H1 (cell line): ENCODE data around the gene ZFAND3. TPM values are rescaled to one million over a fixed set of nuclear protein-coding genes. Genes with fewer than 3 reads are reported as not detected.

Source experiments
- CTCF ChIA-PET: fragments of 300-600 bp; sonication (Branson Sonifier 250); formaldehyde crosslinking; loops from one replicate; lab custom pipeline; 2021; ENCODE audit not compliant: partially characterized antibody; lab: Charles Lee
- POLR2A ChIA-PET: fragments of 300-600 bp; sonication (Branson Sonifier 250); formaldehyde crosslinking; loops from one replicate; lab custom pipeline; 2021; ENCODE audit warnings: inconsistent platforms; ENCODE audit not compliant: partially characterized antibody; lab: Charles Lee
- DNase-seq, 2 experiments: peaks; one replicate each; pipeline versions ENCODE4 v3.0.0 to v3.0.0-alpha.2; 2010 to 2022; ENCODE audit warnings: low spot score in 2 of 2, low read depth in 1 of 2, mixed read lengths in 1 of 2
- FAIRE-seq: peaks from 2 replicates; lab custom pipeline; 2011; peaks lifted over from hg19 to GRCh38; lab: Jason Lieb, UNC
- H2AFZ ChIP-seq: 2 replicates; pipeline ENCODE4 v1.8.1; 2012; ENCODE audit warnings: low read length, inconsistent platforms
- H2AK5ac ChIP-seq: 2 replicates; pipeline ENCODE4 v1.6.1; 2013; ENCODE audit warnings: low read depth, low read length
- H2BK120ac ChIP-seq: replicated peaks from 2 replicates; pipeline ENCODE3; 2013; ENCODE audit warnings: low read depth, low read length, inconsistent platforms
- H2BK12ac ChIP-seq: 2 replicates; pipeline ENCODE4 v1.6.1; 2013; ENCODE audit warnings: low read depth, low read length
- H2BK15ac ChIP-seq: 2 replicates; pipeline ENCODE4 v1.6.1; 2013; ENCODE audit warnings: low read length
- H2BK20ac ChIP-seq: 2 replicates; pipeline ENCODE4 v1.6.1; 2013; ENCODE audit warnings: low read length
- H2BK5ac ChIP-seq: 2 replicates; pipeline ENCODE4 v1.6.1; 2013; ENCODE audit warnings: low read depth, low read length
- H3K14ac ChIP-seq: 2 replicates; pipeline ENCODE4 v1.6.1; 2013; ENCODE audit warnings: inconsistent platforms; ENCODE audit not compliant: insufficient read length
- H3K18ac ChIP-seq: 2 replicates; pipeline ENCODE4 v1.6.1; 2013; ENCODE audit warnings: low read length; ENCODE audit errors: extremely low read depth
- H3K23ac ChIP-seq: 2 replicates; pipeline ENCODE4 v1.6.1; 2013; ENCODE audit warnings: inconsistent platforms; ENCODE audit not compliant: insufficient read length
- H3K23me2 ChIP-seq: 2 replicates; pipeline ENCODE4 v1.6.1; 2013; ENCODE audit warnings: low read depth, low read length
- H3K27ac ChIP-seq: 2 replicates; pipeline ENCODE4 v1.6.1; 2011; ENCODE audit warnings: low read depth, low read length, inconsistent platforms
- H3K27me3 ChIP-seq, 4 experiments: replicated peaks in 1 of 4; 1 replicate in 1 of 4; 2 replicates in 3 of 4; pipeline versions ENCODE4 v1.6.1 to v1.8.1; 2011 to 2013; ENCODE audit warnings: low read length in 3 of 4, mild to moderate bottlenecking in 3 of 4, inconsistent platforms in 2 of 4, mixed read lengths in 2 of 4, moderate library complexity in 1 of 4; ENCODE audit not compliant: control insufficient read depth in 3 of 4, insufficient read depth in 3 of 4; ENCODE audit errors: extremely low read depth in 1 of 4
- H3K36me3 ChIP-seq, 4 experiments: 2 replicates each; pipeline versions ENCODE4 v1.6.1 to v1.8.1; 2011 to 2013; ENCODE audit warnings: mild to moderate bottlenecking in 4 of 4, low read length in 3 of 4, moderate library complexity in 2 of 4, control low read depth in 1 of 4, inconsistent platforms in 1 of 4; ENCODE audit not compliant: insufficient read depth in 4 of 4, control insufficient read depth in 2 of 4
- H3K4ac ChIP-seq: replicated peaks from 2 replicates; pipeline ENCODE3; 2013; ENCODE audit warnings: low read length, low read depth, mixed read lengths, inconsistent platforms; ENCODE audit not compliant: insufficient read length
- H3K4me1 ChIP-seq, 4 experiments: replicated peaks in 1 of 4; 1 replicate in 1 of 4; 2 replicates in 3 of 4; pipeline versions ENCODE4 v1.6.1 to v1.8.1; 2011 to 2013; ENCODE audit warnings: low read length in 3 of 4, inconsistent platforms in 2 of 4, mixed read lengths in 1 of 4; ENCODE audit not compliant: insufficient read depth in 4 of 4, control insufficient read depth in 3 of 4
- H3K4me2 ChIP-seq, 2 experiments: 2 replicates each; pipeline versions ENCODE4 v1.6.1 to v1.8.1; 2011 to 2013; ENCODE audit warnings: low read depth in 2 of 2, low read length in 2 of 2, control low read depth in 1 of 2, inconsistent platforms in 1 of 2, mild to moderate bottlenecking in 1 of 2; ENCODE audit not compliant: insufficient read depth in 1 of 2
- H3K4me3 ChIP-seq, 4 experiments: fragments of 200-600, 300-600 bp in 1 of 4; sonication (generic), shearing (Covaris generic), sonication (Bioruptor Twin) in 1 of 4; 2 replicates each; pipeline versions ENCODE4 v1.5.1 to v1.8.1; 2011 to 2016; ENCODE audit warnings: low read length in 4 of 4, low read depth in 3 of 4, control low read depth in 2 of 4, inconsistent platforms in 2 of 4, mild to moderate bottlenecking in 2 of 4, mixed read lengths in 1 of 4, moderate library complexity in 1 of 4; ENCODE audit not compliant: insufficient read depth in 2 of 4; ENCODE audit errors: extremely low read depth in 1 of 4
- H3K56ac ChIP-seq: replicated peaks from 2 replicates; pipeline ENCODE3; 2013; ENCODE audit warnings: low read depth, mild to moderate bottlenecking, mixed read lengths, low read length, inconsistent platforms; ENCODE audit not compliant: insufficient read length
- H3K79me1 ChIP-seq: 2 replicates; pipeline ENCODE4 v1.6.1; 2013; ENCODE audit warnings: low read depth, low read length, control low read depth
- H3K79me2 ChIP-seq, 2 experiments: 2 replicates each; pipeline versions ENCODE4 v1.6.1 to v1.8.1; 2012 to 2013; ENCODE audit warnings: low read length in 2 of 2, mild to moderate bottlenecking in 2 of 2, inconsistent platforms in 1 of 2; ENCODE audit not compliant: insufficient read depth in 2 of 2, control insufficient read depth in 1 of 2
- H3K9ac ChIP-seq, 4 experiments: replicated peaks in 1 of 4; 1 replicate in 1 of 4; 2 replicates in 3 of 4; pipeline versions ENCODE4 v1.6.1 to v1.8.1; 2011 to 2013; ENCODE audit warnings: low read depth in 3 of 4, low read length in 3 of 4, control low read depth in 2 of 4, mild to moderate bottlenecking in 2 of 4, moderate library complexity in 2 of 4, inconsistent platforms in 1 of 4; ENCODE audit errors: extremely low read depth in 1 of 4
- H3K9me3 ChIP-seq, 2 experiments: 2 replicates each; pipeline versions ENCODE4 v1.6.1 to v1.8.1; 2012 to 2013; ENCODE audit warnings: mild to moderate bottlenecking in 2 of 2, moderate library complexity in 2 of 2, control low read depth in 1 of 2, inconsistent platforms in 1 of 2, low read depth in 1 of 2, low read length in 1 of 2, mixed read lengths in 1 of 2; ENCODE audit not compliant: insufficient read depth in 2 of 2
- H4K20me1 ChIP-seq, 2 experiments: replicated peaks in 1 of 2; 2 replicates each; pipeline versions ENCODE3 to v1.8.1; 2011 to 2013; ENCODE audit warnings: inconsistent platforms in 2 of 2, low read length in 2 of 2, mild to moderate bottlenecking in 1 of 2; ENCODE audit not compliant: insufficient read depth in 2 of 2, control insufficient read depth in 1 of 2
- H4K5ac ChIP-seq: 2 replicates; pipeline ENCODE4 v1.6.1; 2013; ENCODE audit warnings: low read length, low read depth, mixed read lengths, inconsistent platforms; ENCODE audit not compliant: insufficient read length
- H4K8ac ChIP-seq: 2 replicates; pipeline ENCODE4 v1.8.0; 2013; ENCODE audit warnings: mild to moderate bottlenecking, moderate library complexity, low read length, inconsistent platforms; ENCODE audit not compliant: insufficient read depth; ENCODE audit errors: extremely low read depth
- H4K91ac ChIP-seq: replicated peaks from 2 replicates; pipeline ENCODE3; 2013; ENCODE audit warnings: low read length, mixed read lengths, inconsistent platforms; ENCODE audit not compliant: insufficient read length
- CHD2 ChIP-seq: IDR thresholded peaks from 2 replicates; pipeline ENCODE4 v1.6.1; 2012; ENCODE audit warnings: low read length, improper control_type of control experiment
- EP300 ChIP-seq, 2 experiments: IDR thresholded peaks; 1 replicate in 1 of 2; 2 replicates in 1 of 2; pipeline ENCODE4 v1.6.1; 2011 to 2012; ENCODE audit warnings: low read depth in 2 of 2, low read length in 2 of 2, mild to moderate bottlenecking in 2 of 2, borderline replicate concordance in 1 of 2, inconsistent platforms in 1 of 2, moderate library complexity in 1 of 2
- FOSL1 ChIP-seq: IDR thresholded peaks from 2 replicates; pipeline ENCODE4 v1.6.1; 2011; ENCODE audit warnings: mild to moderate bottlenecking, low read depth, low read length, moderate library complexity; ENCODE audit not compliant: insufficient read depth
- GTF2F1 ChIP-seq: IDR thresholded peaks from 2 replicates; pipeline ENCODE4 v1.6.1; 2012; ENCODE audit warnings: low read depth, low read length, improper control_type of control experiment, borderline replicate concordance
- KDM5A ChIP-seq: fragments of 200-600 bp; IDR thresholded peaks from 2 replicates; pipeline ENCODE4 v1.7.1; 2012; ENCODE audit warnings: mild to moderate bottlenecking, low read length, inconsistent platforms, mixed read lengths
- RAD21 ChIP-seq, 2 experiments: IDR thresholded peaks in 1 of 2; conservative IDR thresholded peaks in 1 of 2; 2 replicates each; pipeline ENCODE4 v1.6.1; 2011; ENCODE audit warnings: low read depth in 2 of 2, low read length in 2 of 2, improper control_type of control experiment in 1 of 2, inconsistent platforms in 1 of 2, mild to moderate bottlenecking in 1 of 2, moderate library complexity in 1 of 2
- SP1 ChIP-seq: IDR thresholded peaks from 2 replicates; pipeline ENCODE4 v1.6.1; 2011; ENCODE audit warnings: low read depth, low read length
- SP4 ChIP-seq: IDR thresholded peaks from 2 replicates; pipeline ENCODE4 v1.6.1; 2012; ENCODE audit warnings: low read length, inconsistent platforms
- TBP ChIP-seq: IDR thresholded peaks from 2 replicates; pipeline ENCODE4 v1.6.1; 2011; ENCODE audit warnings: low read depth, low read length, improper control_type of control experiment
- TCF12 ChIP-seq: IDR thresholded peaks from 2 replicates; pipeline ENCODE4 v1.6.1; 2011; ENCODE audit warnings: low read depth, mild to moderate bottlenecking, low read length
- USF2 ChIP-seq: IDR thresholded peaks from 2 replicates; pipeline ENCODE4 v1.6.1; 2011; ENCODE audit warnings: low read length, improper control_type of control experiment
- WGBS, 2 experiments: shearing (Covaris generic) in 1 of 2; methylation state at CpG; one replicate each; pipeline versions ENCODE4 v1.1.6 to v1.1.7; 2013 to 2015; ENCODE audit warnings: low lambda C conversion rate in 2 of 2, mixed read lengths in 2 of 2, inconsistent platforms in 1 of 2, low coverage in 1 of 2, missing lambda C conversion rate in 1 of 2; ENCODE audit not compliant: insufficient replicate concordance in 2 of 2, insufficient coverage in 1 of 2, insufficient read length in 1 of 2; ENCODE audit errors: extremely low coverage in 1 of 2, missing lambda C conversion rate in 1 of 2; 5-methylcytosine and 5-hydroxymethylcytosine counted together
- polyA plus RNA-seq, 7 experiments: library from polyadenylated mRNA; depleted of rRNA in 3 of 7; stranded (reverse) in 5 of 7; unstranded in 2 of 7; fragments of >200 nt in 5 of 7; fragments of 200-250 nt in 2 of 7; gene quantifications; 1 replicate in 5 of 7; 2 replicates in 1 of 7; 4 replicates in 1 of 7; pipeline versions ENCODE4 v1.2.1 to v1.2.3, GENCODE V29; 2011 to 2013; ENCODE audit warnings: missing spikeins in 2 of 7, mixed read lengths in 2 of 7
- total RNA-seq: library from RNA; stranded (reverse); fragmentation: NEBNext Ultra II Directional; extraction: Animal tissue kit (Norgen Biotek cat#: 25700); gene quantifications from 2 replicates; pipeline ENCODE4 v1.2.1, GENCODE V29; 2021

The ZFAND3 gene
- total and polyA plus RNA-seq, 2 of the 8 experiments (the other 6 are each of a cell fraction or from before 2014, with no cell fraction given), result 13.0 to 51.3 TPM

GRCh38 chr6:38158762-38159350 lies 339.3 kb downstream of the ZFAND3 start:
- H3K56ac ChIP-seq, result no peak overlapping the region
- no peak overlapping the region for H3K14ac ChIP-seq
- no peaks in the 10 kb centered on the region; a peak in 1 of 8 replicates for H3K36me3 ChIP-seq
- no peak overlapping the region for H2BK15ac ChIP-seq
- H3K79me1 ChIP-seq, result no peaks in the 10 kb centered on the region
- no peak for FAIRE-seq
- no peak overlapping the region for H3K4ac ChIP-seq
- H3K23me2 ChIP-seq, result no peaks in the 10 kb centered on the region
- no peak overlapping the region for H3K23ac ChIP-seq
- CTCF ChIA-PET, result interaction anchor here (1.0 kb wide), 1 partner anchor 420 kb away, joined by 4 read pairs; no protein-coding TSS in a partner anchor
- no peak overlapping the region for H4K8ac ChIP-seq
- no peaks in the 10 kb centered on the region for H3K9me3 ChIP-seq
- POLR2A ChIA-PET, result no interaction called here
- no peak overlapping the region for H3K9ac ChIP-seq
- H3K18ac ChIP-seq, result no peak overlapping the region
- no peak overlapping the region for H4K5ac ChIP-seq
- no peak overlapping the region for H3K4me3 ChIP-seq
- 85% methylated on average over 14 of the region's 14 CpGs; no CpG with 5 or more reads in 1 of the 2 experiments for WGBS, 2 experiments
- H2BK20ac ChIP-seq, result no peak overlapping the region
- H4K91ac ChIP-seq, result no peak overlapping the region
- no peak overlapping the region for H3K27ac ChIP-seq
- no peak for DNase-seq
- no peak overlapping the region for H3K4me2 ChIP-seq
- TF ChIP-seq USF2 (no peak), EP300 (IDR thresholded peaks at IDR 0.05; ENCODE audit: borderline replicate concordance in 1 of 2, low read depth in 2 of 2, low read length in 2 of 2) (no peak), TCF12 (no peak), RAD21 (IDR thresholded peaks at IDR 0.05 in 1 of 2, conservative IDR thresholded peaks at IDR 0.05 in 1 of 2; ENCODE audit: low read depth in 2 of 2, low read length in 2 of 2) (no peak), GTF2F1 (no peak), CHD2 (no peak), FOSL1 (no peak), TBP (no peak), KDM5A (no peak), SP1 (no peak), SP4 (no peak)
- TF ChIP-seq, all 59 proteins: peak for 0
- Histone ChIP-seq H2AFZ (no peak overlapping the region), H3K27me3 (no peaks in the 10 kb centered on the region), H2BK12ac (no peak overlapping the region), H3K79me2 (no peaks in the 10 kb centered on the region), H2BK5ac (no peak overlapping the region), H4K20me1 (no peaks in the 10 kb centered on the region), H2AK5ac (no peak overlapping the region), H2BK120ac (no peak overlapping the region), H3K4me1 (no peaks in the 10 kb centered on the region; a peak in 2 of 7 replicates)
